ENCODE results near the gene ATP8B1. TPM values are rescaled to one million over a fixed set of nuclear protein-coding genes. Genes with fewer than 3 reads are reported as not detected.

ATP8B1 gene
- total and polyA plus RNA-seq, 2 experiments from 2014 or later = 1.7 to 3.0 TPM

DNA sequence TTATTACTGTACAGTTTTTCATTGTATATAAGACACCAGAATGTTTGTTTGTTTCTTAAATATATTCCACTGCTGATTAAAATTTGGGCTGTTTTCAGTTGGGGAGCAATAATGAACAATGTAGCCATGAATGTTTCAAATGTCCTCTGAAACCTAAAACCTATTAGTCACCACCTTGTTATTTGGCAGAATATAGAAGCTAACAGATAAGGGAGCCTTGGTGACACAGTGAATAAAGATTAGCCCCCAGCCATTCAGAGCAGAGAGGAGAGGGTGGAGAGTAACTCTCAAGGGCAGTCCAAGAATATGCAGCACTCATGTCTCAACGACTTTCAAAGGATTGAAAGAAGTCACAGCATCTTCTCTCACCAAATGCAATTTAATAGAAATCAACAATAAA is 43.1 kb upstream of the ATP8B1 start:
- Histone ChIP-seq H3K79me2 (replicated peaks; ENCODE audit: insufficient read depth) (no peaks in the 10 kb centered on the region), H3K4me1 (ENCODE audit: insufficient read depth) (no peaks in the 10 kb centered on the region), H3K4me3 (no peak overlapping the region), H3K4me2 (no peak overlapping the region), H2AFZ (no peak overlapping the region), H3F3A (replicated peaks; ENCODE audit: low read depth) (no peaks in the 10 kb centered on the region), H3K36me3 (ENCODE audit: insufficient read depth) (no peaks in the 10 kb centered on the region), H4K20me1 (replicated peaks; ENCODE audit: insufficient read depth) (no peaks in the 10 kb centered on the region), H3K27ac (ENCODE audit: low read depth) (no peak overlapping the region), H3K27me3 (ENCODE audit: insufficient read depth) (no peaks in the 10 kb centered on the region), H3K9me2 (ENCODE audit: insufficient read depth) (no peaks in the 10 kb centered on the region)
- H3K27ac Mint-ChIP-seq = no peak overlapping the region
- H3K4me1 Mint-ChIP-seq = peaks cover 7% of the 10 kb centered on the region; the same call in 2 of the 3 replicates
- H3K27me3 Mint-ChIP-seq (ENCODE audit: insufficient read depth, low read depth, poor library complexity) = no peaks in the 10 kb centered on the region
- H3K4me3 Mint-ChIP-seq = no peak overlapping the region
- no peak for DNase-seq (ENCODE audit: low spot score)
- no peaks in the 10 kb centered on the region; the same call in 2 of the 3 replicates for H3K9me3 Mint-ChIP-seq
- TF ChIP-seq CREB1 (CRISPR knock-in tag; IDR thresholded peaks at IDR 0.05; ENCODE audit: low read depth) (no peak), ZNF114 (CRISPR knock-in tag; IDR thresholded peaks at IDR 0.05) (no peak), NANOG (IDR thresholded peaks at IDR 0.05; ENCODE audit: borderline replicate concordance) (no peak), STAT1 (IDR thresholded peaks at IDR 0.05; ENCODE audit: unreplicated experiment) (no peak), ZNF331 (CRISPR knock-in tag; IDR thresholded peaks at IDR 0.05; ENCODE audit: low read depth) (no peak), EZH2phosphoT487 (IDR thresholded peaks at IDR 0.05; ENCODE audit: unreplicated experiment) (no peak), JUNB (IDR thresholded peaks at IDR 0.05; ENCODE audit: unreplicated experiment) (no peak), POLR2AphosphoS5 (IDR thresholded peaks at IDR 0.05; ENCODE audit: low read depth) (no peak), EZH2 (IDR thresholded peaks at IDR 0.05; ENCODE audit: low read depth, unreplicated experiment) (no peak)
- TF ChIP-seq, protein P1, sequence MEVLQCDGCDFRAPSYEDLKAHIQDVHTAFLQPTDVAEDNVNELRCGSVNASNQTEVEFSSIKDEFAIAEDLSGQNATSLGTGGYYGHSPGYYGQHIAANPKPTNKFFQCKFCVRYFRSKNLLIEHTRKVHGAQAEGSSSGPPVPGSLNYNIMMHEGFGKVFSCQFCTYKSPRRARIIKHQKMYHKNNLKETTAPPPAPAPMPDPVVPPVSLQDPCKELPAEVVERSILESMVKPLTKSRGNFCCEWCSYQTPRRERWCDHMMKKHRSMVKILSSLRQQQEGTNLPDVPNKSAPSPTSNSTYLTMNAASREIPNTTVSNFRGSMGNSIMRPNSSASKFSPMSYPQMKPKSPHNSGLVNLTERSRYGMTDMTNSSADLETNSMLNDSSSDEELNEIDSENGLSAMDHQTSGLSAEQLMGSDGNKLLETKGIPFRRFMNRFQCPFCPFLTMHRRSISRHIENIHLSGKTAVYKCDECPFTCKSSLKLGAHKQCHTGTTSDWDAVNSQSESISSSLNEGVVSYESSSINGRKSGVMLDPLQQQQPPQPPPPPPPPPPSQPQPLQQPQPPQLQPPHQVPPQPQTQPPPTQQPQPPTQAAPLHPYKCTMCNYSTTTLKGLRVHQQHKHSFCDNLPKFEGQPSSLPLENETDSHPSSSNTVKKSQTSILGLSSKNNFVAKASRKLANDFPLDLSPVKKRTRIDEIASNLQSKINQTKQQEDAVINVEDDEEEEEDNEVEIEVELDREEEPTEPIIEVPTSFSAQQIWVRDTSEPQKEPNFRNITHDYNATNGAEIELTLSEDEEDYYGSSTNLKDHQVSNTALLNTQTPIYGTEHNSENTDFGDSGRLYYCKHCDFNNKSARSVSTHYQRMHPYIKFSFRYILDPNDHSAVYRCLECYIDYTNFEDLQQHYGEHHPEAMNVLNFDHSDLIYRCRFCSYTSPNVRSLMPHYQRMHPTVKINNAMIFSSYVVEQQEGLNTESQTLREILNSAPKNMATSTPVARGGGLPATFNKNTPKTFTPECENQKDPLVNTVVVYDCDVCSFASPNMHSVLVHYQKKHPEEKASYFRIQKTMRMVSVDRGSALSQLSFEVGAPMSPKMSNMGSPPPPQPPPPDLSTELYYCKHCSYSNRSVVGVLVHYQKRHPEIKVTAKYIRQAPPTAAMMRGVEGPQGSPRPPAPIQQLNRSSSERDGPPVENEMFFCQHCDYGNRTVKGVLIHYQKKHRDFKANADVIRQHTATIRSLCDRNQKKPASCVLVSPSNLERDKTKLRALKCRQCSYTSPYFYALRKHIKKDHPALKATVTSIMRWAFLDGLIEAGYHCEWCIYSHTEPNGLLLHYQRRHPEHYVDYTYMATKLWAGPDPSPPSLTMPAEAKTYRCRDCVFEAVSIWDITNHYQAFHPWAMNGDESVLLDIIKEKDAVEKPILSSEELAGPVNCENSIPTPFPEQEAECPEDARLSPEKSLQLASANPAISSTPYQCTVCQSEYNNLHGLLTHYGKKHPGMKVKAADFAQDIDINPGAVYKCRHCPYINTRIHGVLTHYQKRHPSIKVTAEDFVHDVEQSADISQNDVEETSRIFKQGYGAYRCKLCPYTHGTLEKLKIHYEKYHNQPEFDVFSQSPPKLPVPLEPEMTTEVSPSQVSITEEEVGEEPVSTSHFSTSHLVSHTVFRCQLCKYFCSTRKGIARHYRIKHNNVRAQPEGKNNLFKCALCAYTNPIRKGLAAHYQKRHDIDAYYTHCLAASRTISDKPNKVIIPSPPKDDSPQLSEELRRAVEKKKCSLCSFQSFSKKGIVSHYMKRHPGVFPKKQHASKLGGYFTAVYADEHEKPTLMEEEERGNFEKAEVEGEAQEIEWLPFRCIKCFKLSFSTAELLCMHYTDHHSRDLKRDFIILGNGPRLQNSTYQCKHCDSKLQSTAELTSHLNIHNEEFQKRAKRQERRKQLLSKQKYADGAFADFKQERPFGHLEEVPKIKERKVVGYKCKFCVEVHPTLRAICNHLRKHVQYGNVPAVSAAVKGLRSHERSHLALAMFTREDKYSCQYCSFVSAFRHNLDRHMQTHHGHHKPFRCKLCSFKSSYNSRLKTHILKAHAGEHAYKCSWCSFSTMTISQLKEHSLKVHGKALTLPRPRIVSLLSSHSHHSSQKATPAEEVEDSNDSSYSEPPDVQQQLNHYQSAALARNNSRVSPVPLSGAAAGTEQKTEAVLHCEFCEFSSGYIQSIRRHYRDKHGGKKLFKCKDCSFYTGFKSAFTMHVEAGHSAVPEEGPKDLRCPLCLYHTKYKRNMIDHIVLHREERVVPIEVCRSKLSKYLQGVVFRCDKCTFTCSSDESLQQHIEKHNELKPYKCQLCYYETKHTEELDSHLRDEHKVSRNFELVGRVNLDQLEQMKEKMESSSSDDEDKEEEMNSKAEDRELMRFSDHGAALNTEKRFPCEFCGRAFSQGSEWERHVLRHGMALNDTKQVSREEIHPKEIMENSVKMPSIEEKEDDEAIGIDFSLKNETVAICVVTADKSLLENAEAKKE (CRISPR knock-in tag; IDR thresholded peaks at IDR 0.05) = no peak
- TF ChIP-seq, protein P2, sequence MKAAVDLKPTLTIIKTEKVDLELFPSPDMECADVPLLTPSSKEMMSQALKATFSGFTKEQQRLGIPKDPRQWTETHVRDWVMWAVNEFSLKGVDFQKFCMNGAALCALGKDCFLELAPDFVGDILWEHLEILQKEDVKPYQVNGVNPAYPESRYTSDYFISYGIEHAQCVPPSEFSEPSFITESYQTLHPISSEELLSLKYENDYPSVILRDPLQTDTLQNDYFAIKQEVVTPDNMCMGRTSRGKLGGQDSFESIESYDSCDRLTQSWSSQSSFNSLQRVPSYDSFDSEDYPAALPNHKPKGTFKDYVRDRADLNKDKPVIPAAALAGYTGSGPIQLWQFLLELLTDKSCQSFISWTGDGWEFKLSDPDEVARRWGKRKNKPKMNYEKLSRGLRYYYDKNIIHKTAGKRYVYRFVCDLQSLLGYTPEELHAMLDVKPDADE (IDR thresholded peaks at IDR 0.05) = no peak
- TF ChIP-seq, protein P3, sequence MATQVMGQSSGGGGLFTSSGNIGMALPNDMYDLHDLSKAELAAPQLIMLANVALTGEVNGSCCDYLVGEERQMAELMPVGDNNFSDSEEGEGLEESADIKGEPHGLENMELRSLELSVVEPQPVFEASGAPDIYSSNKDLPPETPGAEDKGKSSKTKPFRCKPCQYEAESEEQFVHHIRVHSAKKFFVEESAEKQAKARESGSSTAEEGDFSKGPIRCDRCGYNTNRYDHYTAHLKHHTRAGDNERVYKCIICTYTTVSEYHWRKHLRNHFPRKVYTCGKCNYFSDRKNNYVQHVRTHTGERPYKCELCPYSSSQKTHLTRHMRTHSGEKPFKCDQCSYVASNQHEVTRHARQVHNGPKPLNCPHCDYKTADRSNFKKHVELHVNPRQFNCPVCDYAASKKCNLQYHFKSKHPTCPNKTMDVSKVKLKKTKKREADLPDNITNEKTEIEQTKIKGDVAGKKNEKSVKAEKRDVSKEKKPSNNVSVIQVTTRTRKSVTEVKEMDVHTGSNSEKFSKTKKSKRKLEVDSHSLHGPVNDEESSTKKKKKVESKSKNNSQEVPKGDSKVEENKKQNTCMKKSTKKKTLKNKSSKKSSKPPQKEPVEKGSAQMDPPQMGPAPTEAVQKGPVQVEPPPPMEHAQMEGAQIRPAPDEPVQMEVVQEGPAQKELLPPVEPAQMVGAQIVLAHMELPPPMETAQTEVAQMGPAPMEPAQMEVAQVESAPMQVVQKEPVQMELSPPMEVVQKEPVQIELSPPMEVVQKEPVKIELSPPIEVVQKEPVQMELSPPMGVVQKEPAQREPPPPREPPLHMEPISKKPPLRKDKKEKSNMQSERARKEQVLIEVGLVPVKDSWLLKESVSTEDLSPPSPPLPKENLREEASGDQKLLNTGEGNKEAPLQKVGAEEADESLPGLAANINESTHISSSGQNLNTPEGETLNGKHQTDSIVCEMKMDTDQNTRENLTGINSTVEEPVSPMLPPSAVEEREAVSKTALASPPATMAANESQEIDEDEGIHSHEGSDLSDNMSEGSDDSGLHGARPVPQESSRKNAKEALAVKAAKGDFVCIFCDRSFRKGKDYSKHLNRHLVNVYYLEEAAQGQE (IDR thresholded peaks at IDR 0.05; ENCODE audit: unreplicated experiment) = no peak
- TF ChIP-seq, protein P4, sequence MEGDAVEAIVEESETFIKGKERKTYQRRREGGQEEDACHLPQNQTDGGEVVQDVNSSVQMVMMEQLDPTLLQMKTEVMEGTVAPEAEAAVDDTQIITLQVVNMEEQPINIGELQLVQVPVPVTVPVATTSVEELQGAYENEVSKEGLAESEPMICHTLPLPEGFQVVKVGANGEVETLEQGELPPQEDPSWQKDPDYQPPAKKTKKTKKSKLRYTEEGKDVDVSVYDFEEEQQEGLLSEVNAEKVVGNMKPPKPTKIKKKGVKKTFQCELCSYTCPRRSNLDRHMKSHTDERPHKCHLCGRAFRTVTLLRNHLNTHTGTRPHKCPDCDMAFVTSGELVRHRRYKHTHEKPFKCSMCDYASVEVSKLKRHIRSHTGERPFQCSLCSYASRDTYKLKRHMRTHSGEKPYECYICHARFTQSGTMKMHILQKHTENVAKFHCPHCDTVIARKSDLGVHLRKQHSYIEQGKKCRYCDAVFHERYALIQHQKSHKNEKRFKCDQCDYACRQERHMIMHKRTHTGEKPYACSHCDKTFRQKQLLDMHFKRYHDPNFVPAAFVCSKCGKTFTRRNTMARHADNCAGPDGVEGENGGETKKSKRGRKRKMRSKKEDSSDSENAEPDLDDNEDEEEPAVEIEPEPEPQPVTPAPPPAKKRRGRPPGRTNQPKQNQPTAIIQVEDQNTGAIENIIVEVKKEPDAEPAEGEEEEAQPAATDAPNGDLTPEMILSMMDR (conservative IDR thresholded peaks at IDR 0.05; ENCODE audit: low read depth in 2 of 2) = no peak
- no peaks in the 10 kb centered on the region for H3K36me3 Mint-ChIP-seq (ENCODE audit: low read depth)
- ATAC-seq = no peak
